PC-3 (cell line): ENCODE measurements around the gene SYT1. TPM values are rescaled to one million over a fixed set of nuclear protein-coding genes. Genes with fewer than 3 reads are reported as not detected.
"Not testable (repeated sequence)": the region's sequence is repeated elsewhere in the genome, so short reads cannot be mapped to it uniquely, and the experiment has no call there.

ENCODE experiments used
- ATAC-seq: fragments of 200-7000 bp; cut with Tn5 transposase; 2 replicates; pipeline ENCODE4 v1.9.1; 2020; ENCODE audit warnings: mild to moderate bottlenecking, moderate library complexity
- BruUV-seq: library from RNA; stranded (reverse); fragments of 400-500 nt; replicated peaks from 2 replicates; lab custom pipeline; 2021; lab: Mats Ljungman, UMichigan
- CTCF ChIA-PET: fragments of 300-600 bp; sonication (Branson Sonifier 250); formaldehyde crosslinking; loops from one replicate; lab custom pipeline; 2022; ENCODE audit warnings: antibody characterized with exemption; lab: Charles Lee
- POLR2A ChIA-PET: fragments of 300-600 bp; sonication (Branson Sonifier 250); formaldehyde crosslinking; loops from one replicate; lab custom pipeline; 2022; ENCODE audit warnings: antibody characterized with exemption; ENCODE audit not compliant: unreplicated experiment; lab: Charles Lee
- DNase-seq: peaks from one replicate; pipeline ENCODE4 v3.0.0-alpha.2; 2015
- H2AFZ ChIP-seq: fragments of 300-600 bp; sonication (generic); 2 replicates; pipeline ENCODE4 v1.6.0; 2016; ENCODE audit warnings: antibody characterized with exemption, low read length
- H3F3A ChIP-seq: fragments of 300-600 bp; sonication (generic); one replicate; pipeline ENCODE4 v1.6.0; 2017; ENCODE audit warnings: antibody characterized with exemption, low read length, control low read depth, mild to moderate bottlenecking; ENCODE audit not compliant: unreplicated experiment
- H3K27ac ChIP-seq: fragments of 300-600 bp; sonication (generic); 2 replicates; pipeline ENCODE4 v1.5.1; 2016; ENCODE audit warnings: mild to moderate bottlenecking, low read length
- H3K27me3 ChIP-seq: fragments of 300-600 bp; sonication (generic); 2 replicates; pipeline ENCODE4 v1.6.1; 2016; ENCODE audit warnings: low read length, mixed read lengths
- H3K36me3 ChIP-seq: fragments of 300-600 bp; sonication (generic); 2 replicates; pipeline ENCODE4 v1.6.1; 2016; ENCODE audit warnings: low read depth, mixed run types, low read length, mixed read lengths
- H3K4me1 ChIP-seq: fragments of 300-600 bp; sonication (generic); 2 replicates; pipeline ENCODE4 v1.5.1; 2016; ENCODE audit warnings: low read length; ENCODE audit not compliant: insufficient read depth
- H3K4me2 ChIP-seq: fragments of 300-600 bp; sonication (generic); 2 replicates; pipeline ENCODE4 v1.6.0; 2016; ENCODE audit warnings: low read length
- H3K4me3 ChIP-seq: fragments of 300-600 bp; sonication (generic); 2 replicates; pipeline ENCODE4 v1.5.1; 2016; ENCODE audit warnings: mild to moderate bottlenecking, low read length, mixed read lengths
- H3K79me2 ChIP-seq: fragments of 300-600 bp; sonication (generic); 2 replicates; pipeline ENCODE4 v1.6.1; 2017; ENCODE audit warnings: low read length, mixed read lengths
- H3K9ac ChIP-seq: fragments of 300-600 bp; sonication (generic); 2 replicates; pipeline ENCODE4 v1.6.0; 2016; ENCODE audit warnings: mild to moderate bottlenecking, low read length
- H3K9me2 ChIP-seq: fragments of 300-600 bp; sonication (generic); replicated peaks from 2 replicates; pipeline ENCODE4 v1.6.1; 2016; ENCODE audit warnings: mixed run types, low read length, mixed read lengths
- H3K9me3 ChIP-seq: fragments of 300-600 bp; sonication (generic); 2 replicates; pipeline ENCODE4 v1.6.1; 2016; ENCODE audit warnings: low read length, mixed read lengths
- H4K20me1 ChIP-seq: fragments of 300-600 bp; sonication (generic); 2 replicates; pipeline ENCODE4 v1.6.1; 2016; ENCODE audit warnings: low read length, mixed read lengths
- EZH2 ChIP-seq: fragments of 300-600 bp; sonication (generic); IDR thresholded peaks from one replicate; pipeline ENCODE4 v1.6.1; 2017; ENCODE audit warnings: antibody characterized with exemption, mild to moderate bottlenecking, low read length; ENCODE audit not compliant: unreplicated experiment
- EZH2phosphoT487 ChIP-seq: fragments of 300-600 bp; sonication (generic); IDR thresholded peaks from 2 replicates; pipeline ENCODE4 v1.6.1; 2018; ENCODE audit warnings: mild to moderate bottlenecking, antibody characterized with exemption, low read length, borderline replicate concordance
- intact Hi-C: fragments of 100-400 bp; cut with micrococcal nuclease; formaldehyde crosslinking; loops from 2 replicates; pipeline ENCODE4 v1.9.0; 2023
- total RNA-seq: library from RNA; depleted of rRNA; stranded (reverse); fragments of >200 nt; gene quantifications from 2 replicates; pipeline ENCODE4 v1.2.3, GENCODE V29; 2014
- TF ChIP-seq, protein P1 (sequence below): fragments of 300-600 bp; sonication (generic); conservative IDR thresholded peaks from 2 replicates; pipeline ENCODE4 v1.5.1; 2017; ENCODE audit warnings: antibody characterized with exemption, low read depth, mild to moderate bottlenecking, low read length

Gene SYT1
- total RNA-seq, 1 experiment from 2014 or later: 0.51 TPM

DNA sequence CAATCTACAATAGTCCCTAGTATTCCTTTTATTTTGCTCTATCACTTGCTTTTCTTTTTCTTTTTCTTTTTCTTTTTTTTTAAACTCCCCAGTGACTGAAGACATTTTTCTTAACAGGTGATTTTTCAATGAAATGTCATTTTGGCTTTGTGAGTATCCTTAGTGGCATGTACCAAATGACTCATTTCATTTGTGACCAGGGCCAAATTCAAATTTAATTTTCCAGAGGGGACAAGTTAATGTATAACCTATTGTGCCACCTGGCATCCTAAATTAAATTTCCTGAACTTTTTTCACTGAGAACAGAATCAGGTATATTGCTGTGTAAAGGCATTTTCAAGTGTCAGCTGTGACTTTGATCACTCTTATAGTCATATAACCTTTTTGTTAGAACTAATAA is 39.7 kb upstream of the SYT1 start:
- no TSS peak for BruUV-seq
- Histone ChIP-seq H3K79me2 (no peaks in the 10 kb centered on the region), H3K36me3 (no peaks in the 10 kb centered on the region), H3F3A (no peaks in the 10 kb centered on the region), H3K9me3 (no peaks in the 10 kb centered on the region), H2AFZ (no peak overlapping the region), H3K27me3 (no peaks in the 10 kb centered on the region), H3K4me1 (no peaks in the 10 kb centered on the region), H3K9me2 (no peaks in the 10 kb centered on the region), H3K9ac (no peak overlapping the region), H3K4me3 (no peak overlapping the region), H4K20me1 (no peaks in the 10 kb centered on the region), H3K27ac (no peak overlapping the region), H3K4me2 (no peak overlapping the region)
- ChIA-PET CTCF (no interaction called here), POLR2A (no interaction called here)
- peak; percentile 11 for DNase-seq
- no peak for ATAC-seq
- no peak for TF ChIP-seq EZH2
- TF ChIP-seq EZH2phosphoT487: no peak
- TF ChIP-seq, protein P1, sequence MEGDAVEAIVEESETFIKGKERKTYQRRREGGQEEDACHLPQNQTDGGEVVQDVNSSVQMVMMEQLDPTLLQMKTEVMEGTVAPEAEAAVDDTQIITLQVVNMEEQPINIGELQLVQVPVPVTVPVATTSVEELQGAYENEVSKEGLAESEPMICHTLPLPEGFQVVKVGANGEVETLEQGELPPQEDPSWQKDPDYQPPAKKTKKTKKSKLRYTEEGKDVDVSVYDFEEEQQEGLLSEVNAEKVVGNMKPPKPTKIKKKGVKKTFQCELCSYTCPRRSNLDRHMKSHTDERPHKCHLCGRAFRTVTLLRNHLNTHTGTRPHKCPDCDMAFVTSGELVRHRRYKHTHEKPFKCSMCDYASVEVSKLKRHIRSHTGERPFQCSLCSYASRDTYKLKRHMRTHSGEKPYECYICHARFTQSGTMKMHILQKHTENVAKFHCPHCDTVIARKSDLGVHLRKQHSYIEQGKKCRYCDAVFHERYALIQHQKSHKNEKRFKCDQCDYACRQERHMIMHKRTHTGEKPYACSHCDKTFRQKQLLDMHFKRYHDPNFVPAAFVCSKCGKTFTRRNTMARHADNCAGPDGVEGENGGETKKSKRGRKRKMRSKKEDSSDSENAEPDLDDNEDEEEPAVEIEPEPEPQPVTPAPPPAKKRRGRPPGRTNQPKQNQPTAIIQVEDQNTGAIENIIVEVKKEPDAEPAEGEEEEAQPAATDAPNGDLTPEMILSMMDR: no peak
- intact Hi-C loops: no loop called here

DNA sequence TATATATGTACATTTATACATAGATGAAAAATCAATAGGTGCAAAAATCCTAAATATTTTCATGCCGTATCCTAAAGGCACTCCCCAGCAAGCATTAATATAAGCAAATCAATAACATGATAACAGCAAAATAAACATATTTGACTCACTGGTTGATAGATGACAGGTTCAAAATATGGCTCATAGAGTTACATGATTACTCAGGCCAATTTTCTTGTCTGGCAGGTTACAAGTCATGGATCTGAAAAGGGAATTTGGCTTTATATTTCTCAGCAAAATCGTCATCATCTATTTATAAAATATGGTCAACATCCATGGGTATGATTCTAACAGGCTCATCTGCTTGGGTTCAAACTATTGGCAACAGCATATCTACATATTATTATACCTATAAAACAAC is 34.9 kb upstream of the SYT1 start:
- H3F3A ChIP-seq: no peaks in the 10 kb centered on the region
- ChIA-PET POLR2A (no interaction called here), CTCF (no interaction called here)

DNA sequence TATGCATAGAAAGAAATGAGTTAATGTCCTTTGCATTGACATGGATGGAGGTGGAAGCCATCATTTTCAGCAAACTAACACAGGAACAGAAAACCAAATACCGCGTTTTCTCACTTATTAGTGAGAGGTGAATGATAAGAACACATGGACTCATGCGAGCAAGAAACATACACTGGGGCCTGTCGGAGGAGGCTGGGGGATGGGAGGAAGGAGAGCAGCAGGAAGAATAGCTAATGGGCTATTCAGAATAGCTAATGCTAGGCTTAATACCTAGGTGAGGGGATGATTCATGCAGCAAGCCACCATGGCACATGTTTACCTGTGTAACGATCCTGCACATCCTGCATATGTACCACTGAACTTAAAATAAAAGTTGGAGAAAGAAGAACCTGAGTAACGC is 29.1 kb upstream of the SYT1 start:
- Histone ChIP-seq H3K4me3 (no peak overlapping the region), H3K9me2 (no peaks in the 10 kb centered on the region), H3F3A (no peaks in the 10 kb centered on the region), H3K36me3 (no peaks in the 10 kb centered on the region), H3K79me2 (no peaks in the 10 kb centered on the region), H3K27ac (no peak overlapping the region), H3K4me1 (no peaks in the 10 kb centered on the region), H2AFZ (no peak overlapping the region), H3K4me2 (no peak overlapping the region), H3K9me3 (no peaks in the 10 kb centered on the region), H3K27me3 (no peaks in the 10 kb centered on the region), H3K9ac (no peak overlapping the region), H4K20me1 (no peaks in the 10 kb centered on the region)
- BruUV-seq: no TSS peak
- DNase-seq (no peak), ATAC-seq (no peak)
- ChIA-PET CTCF (no interaction called here), POLR2A (no interaction called here)
- no peak for TF ChIP-seq EZH2phosphoT487
- TF ChIP-seq EZH2: no peak
- TF ChIP-seq, protein P1: no peak
- intact Hi-C loops: no loop called here

More for the DNA sequence above, 34.9 kb upstream of the SYT1 start:
- no peaks in the 10 kb centered on the region for H3K27me3 ChIP-seq
- H3K9me2 ChIP-seq: no peaks in the 10 kb centered on the region
- no peaks in the 10 kb centered on the region for H3K36me3 ChIP-seq
- no peak overlapping the region for H2AFZ ChIP-seq
- TF ChIP-seq EZH2 (no peak), EZH2phosphoT487 (no peak)
- TF ChIP-seq, protein P1: no peak
- no peak overlapping the region for H3K27ac ChIP-seq
- no peaks in the 10 kb centered on the region for H3K79me2 ChIP-seq
- DNase-seq (peak; percentile 6), ATAC-seq (no peak)
- no peak overlapping the region for H3K4me3 ChIP-seq
- no peak overlapping the region for H3K9ac ChIP-seq
- intact Hi-C loops: no loop called here
- no peaks in the 10 kb centered on the region for H3K4me1 ChIP-seq
- no peak overlapping the region for H3K4me2 ChIP-seq
- no TSS peak for BruUV-seq
- H4K20me1 ChIP-seq: no peaks in the 10 kb centered on the region
- H3K9me3 ChIP-seq: no peaks in the 10 kb centered on the region

DNA sequence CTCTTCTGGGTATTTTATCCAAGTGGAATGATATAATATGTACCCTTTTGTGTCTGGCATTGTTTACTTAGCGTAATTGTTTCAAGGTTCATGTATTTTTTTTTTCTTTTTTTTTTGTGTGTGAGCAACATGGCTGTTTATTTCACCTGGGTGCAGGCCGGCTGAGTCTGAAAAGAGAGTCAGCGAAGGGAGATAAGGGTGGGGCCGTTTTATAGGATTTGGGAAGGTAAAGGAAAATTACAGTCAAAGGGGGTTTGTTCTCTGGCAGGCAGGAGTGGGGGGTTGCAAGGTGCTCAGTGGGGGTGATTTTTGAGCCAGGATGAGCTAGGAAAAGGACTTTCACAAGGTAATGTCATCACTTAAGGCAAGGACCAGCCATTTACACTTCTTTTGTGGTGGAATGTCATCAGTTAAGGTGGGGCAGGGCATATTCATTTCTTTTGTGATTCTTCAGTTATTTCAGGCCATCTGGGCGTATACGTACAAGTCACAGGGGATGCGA is 24.0 kb upstream of the SYT1 start:
- H3K79me2 ChIP-seq, H2AFZ ChIP-seq, H3K9me3 ChIP-seq, H3F3A ChIP-seq, CTCF ChIA-PET, H3K4me2 ChIP-seq, H3K36me3 ChIP-seq, intact Hi-C loops, H3K27me3 ChIP-seq, BruUV-seq, H3K9me2 ChIP-seq, H3K27ac ChIP-seq, H4K20me1 ChIP-seq, H3K4me3 ChIP-seq, H3K9ac ChIP-seq, ATAC-seq, POLR2A ChIA-PET, H3K4me1 ChIP-seq, DNase-seq: not testable (repeated sequence)
